CD4-positive, alpha-beta T cell (primary cell): ENCODE measurements around the gene SUPT20HL1. TPM values are rescaled to one million over a fixed set of nuclear protein-coding genes. Genes with fewer than 3 reads are reported as not detected.

Experiments used
- ATAC-seq: fragments of 200-7000 bp; cut with Tn5 transposase; one replicate; pipeline ENCODE4 v1.10.0; 2022; ENCODE audit warnings: mild to moderate bottlenecking; ENCODE audit not compliant: poor library complexity
- CTCF ChIA-PET: fragments of 350-600 bp; sonication (Branson Sonifier 250); formaldehyde crosslinking; loops from one replicate; lab custom pipeline; 2021; ENCODE audit warnings: antibody characterized with exemption, inconsistent platforms; lab: Charles Lee
- POLR2A ChIA-PET: fragments of 350-600 bp; sonication (Branson Sonifier 250); formaldehyde crosslinking; loops from one replicate; lab custom pipeline; 2021; ENCODE audit warnings: antibody characterized with exemption, inconsistent platforms; lab: Charles Lee
- DNase-seq, 14 experiments: peaks; one replicate each; pipeline ENCODE4 v3.0.0-alpha.2; 2013 to 2020; ENCODE audit warnings: mixed read lengths in 2 of 14
- H3K27ac ChIP-seq, 2 donors: one replicate each; pipeline versions ENCODE4 v1.5.1 to v1.7.0; 2013; ENCODE audit warnings: low read length in 2 of 2, low read depth in 1 of 2, mild to moderate bottlenecking in 1 of 2
- H3K27me3 ChIP-seq, 2 experiments: 1 replicate in 1 of 2; 2 replicates in 1 of 2; pipeline versions ENCODE4 v1.6.1 to v1.7.0; 2013; ENCODE audit warnings: low read length in 2 of 2, control low read depth in 1 of 2, mild to moderate bottlenecking in 1 of 2, moderate library complexity in 1 of 2; ENCODE audit not compliant: insufficient read depth in 2 of 2, control insufficient read depth in 1 of 2
- H3K36me3 ChIP-seq: one replicate; pipeline ENCODE4 v1.6.1; 2013; ENCODE audit warnings: low read length, control low read depth; ENCODE audit not compliant: insufficient read depth
- H3K4me1 ChIP-seq: one replicate; pipeline ENCODE4 v1.6.1; 2013; ENCODE audit warnings: low read length, control low read depth; ENCODE audit not compliant: insufficient read depth
- H3K4me3 ChIP-seq: one replicate; pipeline ENCODE4 v1.5.1; 2013; ENCODE audit warnings: mild to moderate bottlenecking, low read length, moderate library complexity
- H3K9me3 ChIP-seq, 2 experiments: 1 replicate in 1 of 2; 2 replicates in 1 of 2; pipeline versions ENCODE4 v1.6.1 to v1.7.0; 2013; ENCODE audit warnings: low read length in 2 of 2, mild to moderate bottlenecking in 2 of 2, control low read depth in 1 of 2, moderate library complexity in 1 of 2; ENCODE audit not compliant: control insufficient read depth in 1 of 2, insufficient read depth in 1 of 2
- H3K27ac Mint-ChIP-seq: one replicate; pipeline ENCODE4 v1.8.0; 2020; ENCODE audit warnings: mixed read lengths
- H3K27me3 Mint-ChIP-seq: one replicate; pipeline ENCODE4 v1.8.0; 2021; ENCODE audit warnings: mixed read lengths
- H3K36me3 Mint-ChIP-seq: one replicate; pipeline ENCODE4 v1.8.0; 2021; ENCODE audit warnings: low read depth, mixed read lengths
- H3K4me1 Mint-ChIP-seq: one replicate; pipeline ENCODE4 v1.8.0; 2021; ENCODE audit warnings: low read depth, mixed read lengths
- H3K4me3 Mint-ChIP-seq: one replicate; pipeline ENCODE4 v1.8.0; 2020; ENCODE audit warnings: mild to moderate bottlenecking, mixed read lengths
- H3K9me3 Mint-ChIP-seq: one replicate; pipeline ENCODE4 v1.8.0; 2020; ENCODE audit warnings: mixed read lengths
- CTCF ChIP-seq: fragments of 200-600 bp; IDR thresholded peaks from one replicate; pipeline ENCODE4 v1.8.0; 2022; ENCODE audit warnings: antibody characterized with exemption, mild to moderate bottlenecking
- intact Hi-C, 2 experiments: fragments of 100-400 bp; cut with DNase I in 1 of 2; cut with micrococcal nuclease in 1 of 2; formaldehyde crosslinking; loops; one replicate each; pipeline versions ENCODE4 v1.15.1 to v1.9.0; 2023 to 2025; cut with DNase I, micrococcal nuclease
- total RNA-seq, 174 experiments: library from RNA in 2 of 174; stranded (reverse) in 2 of 174; gene quantifications; one replicate each; pipeline ENCODE4 v1.2.3 and lab custom pipeline; 2021 to 2026

SUPT20HL1 gene
- total RNA-seq, 2 experiments from 2014 or later, result not detected

- Mint-ChIP-seq H3K4me3 (no peak overlapping the region), H3K27me3 (peaks cover 9% of the 10 kb centered on the region), H3K9me3 (no peaks in the 10 kb centered on the region), H3K27ac (no peak overlapping the region), H3K36me3 (no peaks in the 10 kb centered on the region), H3K4me1 (no peaks in the 10 kb centered on the region)
- ATAC-seq (no peak), DNase-seq (no peak)
- POLR2A ChIA-PET, result no interaction called here
- Histone ChIP-seq H3K27ac (no peak overlapping the region), H3K4me3 (no peak overlapping the region), H3K9me3 (no peaks in the 10 kb centered on the region), H3K4me1 (no peaks in the 10 kb centered on the region), H3K27me3 (peaks cover 0 to 6% of the 10 kb centered on the region in 2 experiments), H3K36me3 (no peaks in the 10 kb centered on the region)
- CTCF ChIA-PET, result interaction anchor here (0.6 kb wide), 1 partner anchor 599 kb away, joined by 3 read pairs; no protein-coding TSS in a partner anchor
- intact Hi-C loops, result no loop called here
- no peak for TF ChIP-seq CTCF
These were observed 27.3 kb downstream of the SUPT20HL1 start for GRCh38 chrX:24387724-24388123.

DNA sequence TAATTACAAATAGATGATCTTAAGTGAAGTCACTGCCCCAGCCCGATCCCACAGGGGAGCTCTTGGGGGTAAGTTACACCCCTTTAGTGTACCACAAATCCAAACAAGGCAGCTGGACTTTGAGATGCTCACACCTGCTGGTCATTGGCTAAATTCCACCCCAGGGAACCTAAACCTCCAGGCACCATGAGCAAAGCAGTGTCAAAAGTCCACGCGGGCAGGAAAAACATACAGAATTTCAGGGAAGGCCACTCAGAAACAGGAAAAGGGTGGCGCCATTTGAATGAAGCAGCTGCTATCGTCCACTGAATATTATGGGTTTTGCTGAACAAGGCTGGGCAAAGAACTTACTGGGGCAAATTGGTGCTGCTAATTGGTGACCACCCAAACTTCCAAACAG is 30.9 kb downstream of the SUPT20HL1 start:
- Mint-ChIP-seq H3K9me3 (no peaks in the 10 kb centered on the region), H3K27me3 (peaks cover 4% of the 10 kb centered on the region), H3K4me3 (no peak overlapping the region), H3K4me1 (peaks cover 6% of the 10 kb centered on the region), H3K36me3 (no peaks in the 10 kb centered on the region), H3K27ac (no peak overlapping the region)
- intact Hi-C loops, result no loop called here
- TF ChIP-seq CTCF, result no peak
- H3K36me3 ChIP-seq, result no peaks in the 10 kb centered on the region
- no peak overlapping the region for H3K4me3 ChIP-seq
- no peaks in the 10 kb centered on the region for H3K9me3 ChIP-seq
- H3K27ac ChIP-seq, result no peak overlapping the region
- H3K27me3 ChIP-seq, result peaks cover under 1 to 2% of the 10 kb centered on the region in 2 experiments
- ATAC-seq, result no peak
- DNase-seq, result no peak
- H3K4me1 ChIP-seq, result no peaks in the 10 kb centered on the region
- POLR2A ChIA-PET, result no interaction called here
- CTCF ChIA-PET, result interaction anchor here (1.0 kb wide), 1 partner anchor 21 kb away, joined by 5 read pairs; no protein-coding TSS in a partner anchor

GRCh38 chrX:24391843-24392242 is 31.4 kb downstream of the SUPT20HL1 start:
- intact Hi-C loops, result no loop called here
- H3K4me1 Mint-ChIP-seq, result peaks cover 6% of the 10 kb centered on the region
- POLR2A ChIA-PET, result no interaction called here

More at GRCh38 chrX:24391843-24392242, 31.4 kb downstream of the SUPT20HL1 start:
- no peak for DNase-seq
- H3K9me3 Mint-ChIP-seq, result no peaks in the 10 kb centered on the region
- H3K4me3 ChIP-seq, result no peak overlapping the region
- no peak overlapping the region for H3K27ac Mint-ChIP-seq
- peaks cover 4% of the 10 kb centered on the region for H3K27me3 Mint-ChIP-seq
- no peaks in the 10 kb centered on the region for H3K9me3 ChIP-seq
- no peak for TF ChIP-seq CTCF
- H3K4me3 Mint-ChIP-seq, result no peak overlapping the region
- H3K4me1 ChIP-seq, result no peaks in the 10 kb centered on the region
- CTCF ChIA-PET, result no interaction called here
- H3K36me3 ChIP-seq, result no peaks in the 10 kb centered on the region
- H3K27ac ChIP-seq, result no peak overlapping the region
- no peak for ATAC-seq
- H3K27me3 ChIP-seq, result peaks cover 0 to 2% of the 10 kb centered on the region in 2 experiments
- H3K36me3 Mint-ChIP-seq, result no peaks in the 10 kb centered on the region
